T-cell (primary cell): Measurements from ENCODE around the gene LRRC4C. TPM values are rescaled to one million over a fixed set of nuclear protein-coding genes. Genes with fewer than 3 reads are reported as not detected.

Experiments
- ATAC-seq, 4 experiments: fragments of 200-7000 bp in 3 of 4; fragments of 150-1000 bp in 1 of 4; cut with Tn5 transposase; replicated peaks in 1 of 4; 1 replicate in 3 of 4; 2 replicates in 1 of 4; pipeline ENCODE4 v1.10.0; 2021; ENCODE audit warnings: moderate library complexity in 3 of 4, mild to moderate bottlenecking in 2 of 4, moderate number of reproducible peaks in 1 of 4
- CTCF ChIA-PET, 2 donors: fragments of 300-600 bp; sonication (Branson Sonifier 250); formaldehyde crosslinking; loops; one replicate each; lab custom pipeline; 2022; ENCODE audit warnings: antibody characterized with exemption in 2 of 2; lab: Charles Lee
- POLR2A ChIA-PET, 2 donors: fragments of 300-600 bp; sonication (Branson Sonifier 250); formaldehyde crosslinking; loops; one replicate each; lab custom pipeline; 2022; ENCODE audit warnings: antibody characterized with exemption in 2 of 2; lab: Charles Lee
- DNase-seq, 35 experiments: peaks; one replicate each; pipeline versions ENCODE4 v3.0.0 to v3.0.0-alpha.2; 2013 to 2023
- H3K27ac ChIP-seq: one replicate; pipeline ENCODE4 v1.5.1; 2013; ENCODE audit warnings: low read length
- H3K27me3 ChIP-seq, 2 experiments: replicated peaks in 1 of 2; 1 replicate in 1 of 2; 2 replicates in 1 of 2; pipeline versions ENCODE4 v1.6.1 to v1.7.0; 2013; ENCODE audit warnings: low read length in 1 of 2, mixed read lengths in 1 of 2; ENCODE audit not compliant: control insufficient read depth in 2 of 2, insufficient read depth in 2 of 2; ENCODE audit errors: extremely low read depth in 1 of 2
- H3K36me3 ChIP-seq, 2 donors: 1 replicate in 1 of 2; 2 replicates in 1 of 2; pipeline versions ENCODE4 v1.6.1 to v1.7.0; 2013; ENCODE audit warnings: low read length in 1 of 2; ENCODE audit not compliant: control insufficient read depth in 2 of 2, insufficient read depth in 1 of 2; ENCODE audit errors: extremely low read depth in 1 of 2
- H3K4me1 ChIP-seq, 2 experiments: 1 replicate in 1 of 2; 2 replicates in 1 of 2; pipeline versions ENCODE4 v1.6.1 to v1.7.0; 2013; ENCODE audit warnings: low read length in 2 of 2, mixed read lengths in 1 of 2; ENCODE audit not compliant: insufficient read depth in 2 of 2, control insufficient read depth in 1 of 2; ENCODE audit errors: extremely low read depth in 1 of 2
- H3K4me3 ChIP-seq, 2 donors: 1 replicate in 1 of 2; 2 replicates in 1 of 2; pipeline versions ENCODE4 v1.5.1 to v1.7.0; 2013; ENCODE audit warnings: mild to moderate bottlenecking in 2 of 2, low read length in 1 of 2, moderate library complexity in 1 of 2; ENCODE audit not compliant: control insufficient read depth in 1 of 2; ENCODE audit errors: extremely low read depth in 1 of 2
- H3K9me3 ChIP-seq: 2 replicates; pipeline ENCODE4 v1.7.0; 2013
- H3K27ac Mint-ChIP-seq, 2 donors: one replicate each; pipeline ENCODE4 v1.8.0; 2020 to 2021; ENCODE audit warnings: mild to moderate bottlenecking in 2 of 2, mixed read lengths in 2 of 2
- H3K27me3 Mint-ChIP-seq, 2 donors: one replicate each; pipeline ENCODE4 v1.8.0; 2021 to 2022; ENCODE audit warnings: mixed read lengths in 2 of 2
- H3K36me3 Mint-ChIP-seq: one replicate; pipeline ENCODE4 v1.8.0; 2021; ENCODE audit warnings: mixed read lengths
- H3K4me1 Mint-ChIP-seq, 3 donors: one replicate each; pipeline ENCODE4 v1.8.0; 2020 to 2022; ENCODE audit warnings: mixed read lengths in 3 of 3, mild to moderate bottlenecking in 1 of 3
- H3K4me3 Mint-ChIP-seq, 3 donors: one replicate each; pipeline ENCODE4 v1.8.0; 2020 to 2022; ENCODE audit warnings: mild to moderate bottlenecking in 3 of 3, mixed read lengths in 3 of 3, moderate library complexity in 3 of 3
- H3K9me3 Mint-ChIP-seq, 3 donors: one replicate each; pipeline ENCODE4 v1.8.0; 2020 to 2022; ENCODE audit warnings: mixed read lengths in 3 of 3
- WGBS: methylation state at CpG from one replicate; pipeline ENCODE4 v1.1.5; 2013; ENCODE audit warnings: missing lambda C conversion rate; ENCODE audit not compliant: insufficient coverage; 5-methylcytosine and 5-hydroxymethylcytosine counted together
- total RNA-seq, 35 experiments: library from RNA in 6 of 35; stranded (reverse) in 6 of 35; fragments of 120-200 nt in 1 of 35; gene quantifications; one replicate each; pipeline versions ENCODE4 v1.2.1 to v1.2.4 and lab custom pipeline; 2013 to 2026

The LRRC4C gene
- total RNA-seq, 5 donors from 2014 or later (not counting 1 experiment from before 2014, with no cell fraction given), result not detected

- H3K4me1 Mint-ChIP-seq, result no peaks in the 10 kb centered on the region
- no peak overlapping the region for H3K27ac Mint-ChIP-seq
- 82% methylated on average over 5 of the region's 8 CpGs for WGBS
- H3K27me3 Mint-ChIP-seq, result no peaks in the 10 kb centered on the region
- Histone ChIP-seq H3K36me3 (no peaks in the 10 kb centered on the region), H3K9me3 (no peaks in the 10 kb centered on the region), H3K4me3 (no peak overlapping the region), H3K4me1 (no peaks in the 10 kb centered on the region), H3K27me3 (no peaks in the 10 kb centered on the region), H3K27ac (no peak overlapping the region)
- POLR2A ChIA-PET, result no interaction called here
- CTCF ChIA-PET, result no interaction called here
- no peaks in the 10 kb centered on the region for H3K36me3 Mint-ChIP-seq
- no peak for ATAC-seq
- peaks cover 13 to 35% (median 33%) of the 10 kb centered on the region in 3 donors for H3K9me3 Mint-ChIP-seq
- DNase-seq, result no peak
- no peak overlapping the region for H3K4me3 Mint-ChIP-seq
These were observed 184.6 kb downstream of the LRRC4C start for GRCh38 chr11:41274831-41275230.

GRCh38 chr11:41273908-41274307 lies 185.5 kb downstream of the LRRC4C start:
- no peaks in the 10 kb centered on the region for H3K4me1 ChIP-seq
- Mint-ChIP-seq H3K36me3 (no peaks in the 10 kb centered on the region), H3K27me3 (no peaks in the 10 kb centered on the region), H3K4me1 (no peaks in the 10 kb centered on the region), H3K27ac (no peak overlapping the region), H3K4me3 (no peak overlapping the region), H3K9me3 (peaks cover 14 to 32% (median 27%) of the 10 kb centered on the region in 3 donors)
- no peak overlapping the region for H3K27ac ChIP-seq
- H3K36me3 ChIP-seq, result no peaks in the 10 kb centered on the region
- H3K9me3 ChIP-seq, result no peaks in the 10 kb centered on the region
- WGBS, result 71% methylated on average over 3 of the region's 3 CpGs
- POLR2A ChIA-PET, result no interaction called here
- no peak overlapping the region for H3K4me3 ChIP-seq
- no peak for DNase-seq
- CTCF ChIA-PET, result no interaction called here
- no peaks in the 10 kb centered on the region for H3K27me3 ChIP-seq
- no peak for ATAC-seq

DNA sequence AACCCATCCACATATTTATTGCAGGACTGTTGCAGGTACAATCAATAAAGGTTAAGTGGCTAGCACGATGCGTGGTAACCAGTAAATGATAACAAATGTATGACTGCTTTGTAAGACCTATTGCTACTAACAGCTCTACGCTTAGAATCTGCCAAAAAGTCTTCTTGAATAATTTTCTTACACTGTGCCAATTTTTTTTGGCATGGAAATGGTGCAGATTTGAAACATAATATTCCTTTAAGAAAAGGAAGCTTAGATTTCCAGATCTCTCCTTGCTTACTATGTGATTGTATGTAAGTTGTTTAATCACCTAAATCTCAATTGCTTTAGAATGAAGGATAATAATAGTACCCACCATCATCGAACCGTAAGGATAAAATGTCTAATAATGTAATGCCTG lies 192.0 kb downstream of the LRRC4C start:
- CTCF ChIA-PET, result no interaction called here
- Histone ChIP-seq H3K4me3 (no peak overlapping the region), H3K27me3 (no peaks in the 10 kb centered on the region), H3K36me3 (no peaks in the 10 kb centered on the region), H3K9me3 (no peaks in the 10 kb centered on the region), H3K27ac (no peak overlapping the region), H3K4me1 (no peaks in the 10 kb centered on the region)
- H3K4me3 Mint-ChIP-seq, result no peak overlapping the region
- DNase-seq (no peak), ATAC-seq (no peak)
- H3K27ac Mint-ChIP-seq, result no peak overlapping the region
- H3K4me1 Mint-ChIP-seq, result no peaks in the 10 kb centered on the region
- POLR2A ChIA-PET, result no interaction called here
- no CpG with 5 or more reads among the region's 5 CpGs for WGBS
- H3K9me3 Mint-ChIP-seq, result peaks cover 18 to 20% (median 20%) of the 10 kb centered on the region in 3 donors
- no peaks in the 10 kb centered on the region for H3K36me3 Mint-ChIP-seq
- no peaks in the 10 kb centered on the region for H3K27me3 Mint-ChIP-seq

- Histone ChIP-seq H3K27me3 (no peaks in the 10 kb centered on the region), H3K27ac (no peak overlapping the region), H3K4me1 (no peaks in the 10 kb centered on the region), H3K4me3 (no peak overlapping the region), H3K36me3 (no peaks in the 10 kb centered on the region), H3K9me3 (no peaks in the 10 kb centered on the region)
- no peak for DNase-seq
- no peak for ATAC-seq
- H3K36me3 Mint-ChIP-seq, result no peaks in the 10 kb centered on the region
- ChIA-PET CTCF (no interaction called here), POLR2A (no interaction called here)
- H3K27me3 Mint-ChIP-seq, result no peaks in the 10 kb centered on the region
- no peak overlapping the region for H3K4me3 Mint-ChIP-seq
- peaks cover 9 to 25% (median 11%) of the 10 kb centered on the region in 3 donors for H3K9me3 Mint-ChIP-seq
- H3K4me1 Mint-ChIP-seq, result no peaks in the 10 kb centered on the region
- WGBS, result no CpG with 5 or more reads among the region's 3 CpGs
- no peak overlapping the region for H3K27ac Mint-ChIP-seq
These were observed 203.4 kb downstream of the LRRC4C start for GRCh38 chr11:41256041-41256440.

GRCh38 chr11:41254966-41255365 lies 204.5 kb downstream of the LRRC4C start:
- Mint-ChIP-seq H3K4me1 (no peaks in the 10 kb centered on the region), H3K27me3 (no peaks in the 10 kb centered on the region), H3K27ac (no peak overlapping the region), H3K36me3 (no peaks in the 10 kb centered on the region), H3K9me3 (peaks cover 10 to 28% (median 11%) of the 10 kb centered on the region in 3 donors), H3K4me3 (no peak overlapping the region)
- ATAC-seq (no peak), DNase-seq (no peak)
- Histone ChIP-seq H3K36me3 (no peaks in the 10 kb centered on the region), H3K27me3 (no peaks in the 10 kb centered on the region), H3K9me3 (no peaks in the 10 kb centered on the region), H3K4me1 (no peaks in the 10 kb centered on the region), H3K4me3 (no peak overlapping the region), H3K27ac (no peak overlapping the region)
- WGBS, result no CpG with 5 or more reads among the region's 2 CpGs
- ChIA-PET CTCF (no interaction called here), POLR2A (no interaction called here)

DNA sequence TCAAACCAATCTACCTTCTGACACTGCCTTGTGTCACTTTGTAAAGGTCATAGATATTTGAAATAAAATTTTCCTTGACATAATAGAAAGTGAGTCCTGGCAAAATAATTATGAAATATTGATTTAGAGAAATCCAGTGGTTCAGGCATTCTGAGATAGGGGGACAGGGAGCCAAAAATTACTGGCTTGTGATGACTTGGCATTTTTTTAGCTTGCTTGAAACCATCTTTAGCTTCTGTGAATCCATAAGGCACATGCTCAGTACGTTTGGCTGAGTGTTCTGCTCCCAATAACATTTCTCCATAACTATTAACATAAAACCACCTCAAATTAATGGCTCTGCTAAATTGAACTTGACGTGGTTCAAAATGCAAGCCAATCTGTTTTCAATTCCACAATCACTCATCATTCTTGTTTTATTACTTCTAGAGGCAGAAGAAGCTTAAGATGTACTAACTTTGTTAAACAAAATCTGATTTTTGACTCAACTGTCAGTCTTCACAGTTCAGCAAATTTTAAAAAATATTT lies 209.0 kb downstream of the LRRC4C start:
- ChIA-PET POLR2A (no interaction called here), CTCF (interaction anchor here in 1 of 2 donors (0.6 kb wide), 1 partner anchor 16 kb away, joined by 3 read pairs; no protein-coding TSS in a partner anchor)
- no peak for DNase-seq
- Mint-ChIP-seq H3K9me3 (peaks cover 14 to 36% (median 21%) of the 10 kb centered on the region in 3 donors), H3K4me3 (no peak overlapping the region), H3K4me1 (no peaks in the 10 kb centered on the region), H3K27me3 (no peaks in the 10 kb centered on the region), H3K27ac (no peak overlapping the region), H3K36me3 (no peaks in the 10 kb centered on the region)
- Histone ChIP-seq H3K36me3 (no peaks in the 10 kb centered on the region), H3K27ac (no peak overlapping the region), H3K4me1 (no peaks in the 10 kb centered on the region), H3K9me3 (no peaks in the 10 kb centered on the region), H3K27me3 (no peaks in the 10 kb centered on the region), H3K4me3 (no peak overlapping the region)
- WGBS, result 33% methylated on average over 1 of the region's 2 CpGs
- ATAC-seq, result no peak

DNA sequence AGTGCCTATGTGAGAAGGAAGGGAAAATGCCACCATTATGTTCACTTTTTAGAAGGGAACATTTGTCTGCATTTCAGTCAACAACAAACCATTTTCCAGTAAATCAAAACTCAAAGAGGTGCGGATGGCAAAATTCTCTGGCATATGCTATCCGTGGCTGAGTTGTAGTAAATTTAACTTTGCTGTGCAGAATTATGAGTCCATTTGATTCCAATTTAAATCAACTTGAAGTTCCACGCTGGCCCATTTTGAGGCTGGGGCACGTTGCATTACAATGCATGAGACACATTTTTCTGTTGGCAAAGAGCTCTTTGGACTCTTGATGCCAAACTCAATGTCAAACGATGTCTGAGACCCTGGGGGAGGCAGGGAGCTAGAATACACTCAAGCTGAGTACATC lies 211.8 kb downstream of the LRRC4C start:
- Histone ChIP-seq H3K4me1 (no peaks in the 10 kb centered on the region), H3K36me3 (no peaks in the 10 kb centered on the region), H3K9me3 (no peaks in the 10 kb centered on the region), H3K27me3 (no peaks in the 10 kb centered on the region), H3K27ac (no peak overlapping the region), H3K4me3 (no peak overlapping the region)
- H3K9me3 Mint-ChIP-seq, result peaks cover 18 to 32% (median 21%) of the 10 kb centered on the region in 3 donors
- no peaks in the 10 kb centered on the region for H3K4me1 Mint-ChIP-seq
- no peaks in the 10 kb centered on the region for H3K27me3 Mint-ChIP-seq
- DNase-seq (no peak), ATAC-seq (no peak)
- no peaks in the 10 kb centered on the region for H3K36me3 Mint-ChIP-seq
- POLR2A ChIA-PET, result no interaction called here
- CTCF ChIA-PET, result no interaction called here
- 84% methylated on average over 3 of the region's 5 CpGs for WGBS
- no peak overlapping the region for H3K4me3 Mint-ChIP-seq
- H3K27ac Mint-ChIP-seq, result no peak overlapping the region
